Thyroid gland (tissue), 4 donors: ENCODE results near the gene LRIT2.

ENCODE experiments used
- POLR2A ChIP-seq, 2 donors: fragments of 450-650 bp; IDR thresholded peaks; one replicate each; pipeline ENCODE4 v1.6.1; 2017; ENCODE audit warnings: antibody characterized with exemption in 2 of 2, mild to moderate bottlenecking in 2 of 2, moderate library complexity in 1 of 2
- TF ChIP-seq, protein P1 (sequence below), 6 experiments: fragments of 200-600 bp in 3 of 6; fragments of 450-650 bp in 3 of 6; sonication (generic) in 3 of 6; IDR thresholded peaks; one replicate each; pipeline ENCODE4 v1.5.1; 2016 to 2019; ENCODE audit warnings: antibody characterized with exemption in 6 of 6, mild to moderate bottlenecking in 2 of 6, inconsistent platforms in 1 of 6, moderate library complexity in 1 of 6

DNA sequence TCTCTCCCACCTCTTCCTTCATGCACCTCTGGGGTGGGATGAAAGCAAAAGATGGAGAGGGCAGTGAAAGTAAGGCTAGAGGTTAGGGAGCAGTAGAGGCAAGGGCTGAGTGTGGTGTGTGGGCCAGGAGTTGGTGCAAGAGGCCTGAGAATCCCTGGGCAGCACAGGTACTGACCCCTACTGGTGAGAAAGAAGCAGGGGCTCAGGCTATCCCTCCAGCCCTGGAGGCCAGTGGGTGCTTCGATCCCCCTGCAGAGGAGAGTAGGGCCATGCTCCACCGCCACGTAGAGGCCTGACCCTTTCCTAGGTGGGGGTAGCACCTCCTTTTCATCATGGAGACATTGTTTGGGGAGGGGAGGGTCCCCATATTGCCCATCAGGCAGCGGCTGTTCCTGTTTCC, 21.2 kb downstream of the LRIT2 start:
- TF ChIP-seq, protein P1, sequence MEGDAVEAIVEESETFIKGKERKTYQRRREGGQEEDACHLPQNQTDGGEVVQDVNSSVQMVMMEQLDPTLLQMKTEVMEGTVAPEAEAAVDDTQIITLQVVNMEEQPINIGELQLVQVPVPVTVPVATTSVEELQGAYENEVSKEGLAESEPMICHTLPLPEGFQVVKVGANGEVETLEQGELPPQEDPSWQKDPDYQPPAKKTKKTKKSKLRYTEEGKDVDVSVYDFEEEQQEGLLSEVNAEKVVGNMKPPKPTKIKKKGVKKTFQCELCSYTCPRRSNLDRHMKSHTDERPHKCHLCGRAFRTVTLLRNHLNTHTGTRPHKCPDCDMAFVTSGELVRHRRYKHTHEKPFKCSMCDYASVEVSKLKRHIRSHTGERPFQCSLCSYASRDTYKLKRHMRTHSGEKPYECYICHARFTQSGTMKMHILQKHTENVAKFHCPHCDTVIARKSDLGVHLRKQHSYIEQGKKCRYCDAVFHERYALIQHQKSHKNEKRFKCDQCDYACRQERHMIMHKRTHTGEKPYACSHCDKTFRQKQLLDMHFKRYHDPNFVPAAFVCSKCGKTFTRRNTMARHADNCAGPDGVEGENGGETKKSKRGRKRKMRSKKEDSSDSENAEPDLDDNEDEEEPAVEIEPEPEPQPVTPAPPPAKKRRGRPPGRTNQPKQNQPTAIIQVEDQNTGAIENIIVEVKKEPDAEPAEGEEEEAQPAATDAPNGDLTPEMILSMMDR (IDR thresholded peaks at IDR 0.05), result peak in 1 of 6 experiments; percentile 15
- no peak for TF ChIP-seq POLR2A (IDR thresholded peaks at IDR 0.05)
